Immature natural killer cell (primary cell): ENCODE results near the gene CDKN1C. TPM values are rescaled to one million over a fixed set of nuclear protein-coding genes. Genes with fewer than 3 reads are reported as not detected.

ENCODE experiments used
- DNase-seq, 3 donors: peaks; one replicate each; pipeline ENCODE4 v3.0.0; 2022; ENCODE audit warnings: mixed read lengths in 1 of 3
- H3K27ac Mint-ChIP-seq, 6 donors: one replicate each; pipeline ENCODE4 v1.8.0; 2020; ENCODE audit warnings: mixed read lengths in 6 of 6, mild to moderate bottlenecking in 5 of 6, inconsistent platforms in 4 of 6, moderate library complexity in 3 of 6
- H3K27me3 Mint-ChIP-seq, 3 donors: one replicate each; pipeline ENCODE4 v1.8.0; 2020 to 2021; ENCODE audit warnings: low read depth in 3 of 3, mild to moderate bottlenecking in 3 of 3, mixed read lengths in 3 of 3, moderate library complexity in 3 of 3, inconsistent platforms in 1 of 3
- H3K36me3 Mint-ChIP-seq, 3 donors: one replicate each; pipeline ENCODE4 v1.8.0; 2020; ENCODE audit warnings: mixed read lengths in 3 of 3, inconsistent platforms in 2 of 3, mild to moderate bottlenecking in 2 of 3
- H3K4me1 Mint-ChIP-seq, 2 donors: one replicate each; pipeline ENCODE4 v1.8.0; 2020; ENCODE audit warnings: inconsistent platforms in 2 of 2, mild to moderate bottlenecking in 2 of 2, mixed read lengths in 2 of 2, moderate library complexity in 1 of 2
- H3K4me3 Mint-ChIP-seq, 5 donors: one replicate each; pipeline ENCODE4 v1.8.0; 2020; ENCODE audit warnings: mild to moderate bottlenecking in 5 of 5, mixed read lengths in 5 of 5, inconsistent platforms in 3 of 5, moderate library complexity in 3 of 5
- H3K9me3 Mint-ChIP-seq, 6 donors: one replicate each; pipeline ENCODE4 v1.8.0; 2020; ENCODE audit warnings: mild to moderate bottlenecking in 6 of 6, mixed read lengths in 6 of 6, inconsistent platforms in 4 of 6, moderate library complexity in 3 of 6
- polyA plus RNA-seq, 3 donors: library from polyadenylated mRNA; unstranded; fragments of 300-500 nt; fragmentation: Illumina TruSeq; gene quantifications; one replicate each; pipeline ENCODE4 v1.2.3, GENCODE V29; 2021

The CDKN1C gene
- polyA plus RNA-seq, 3 donors from 2014 or later: 0.24 TPM; not detected in 2

DNA sequence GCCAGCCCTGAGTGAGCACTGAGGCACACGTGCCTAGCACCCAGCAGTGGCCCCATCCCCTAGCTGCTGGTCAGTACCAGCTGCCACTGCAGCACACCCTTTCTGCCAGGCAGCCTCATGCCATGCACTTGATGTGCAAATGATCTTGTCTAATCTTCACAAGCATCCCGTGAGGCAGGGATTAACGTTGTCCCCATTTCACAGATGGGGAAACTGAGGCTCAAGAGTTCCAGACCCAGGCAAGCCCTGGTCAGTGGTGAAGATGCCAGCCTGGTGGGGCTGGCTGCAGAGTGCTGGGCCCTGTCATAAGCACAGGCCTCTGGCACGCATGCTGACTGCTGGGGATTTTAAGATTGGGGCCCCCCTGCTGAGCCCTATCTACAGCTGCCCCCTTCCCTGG lies 8.4 kb upstream of the CDKN1C start:
- H3K9me3 Mint-ChIP-seq: no peaks in the 10 kb centered on the region
- H3K36me3 Mint-ChIP-seq: no peaks in the 10 kb centered on the region
- H3K27me3 Mint-ChIP-seq: peaks cover 3% of the 10 kb centered on the region in 3 donors
- H3K27ac Mint-ChIP-seq: peak overlapping the region in 5 of 6 donors; percentile 37 to 80 (median 72)
- peak overlapping the region in 2 of 5 donors; percentile 18 to 30 for H3K4me3 Mint-ChIP-seq
- DNase-seq: no peak
- peaks cover 38 to 40% of the 10 kb centered on the region in 2 donors for H3K4me1 Mint-ChIP-seq

DNA sequence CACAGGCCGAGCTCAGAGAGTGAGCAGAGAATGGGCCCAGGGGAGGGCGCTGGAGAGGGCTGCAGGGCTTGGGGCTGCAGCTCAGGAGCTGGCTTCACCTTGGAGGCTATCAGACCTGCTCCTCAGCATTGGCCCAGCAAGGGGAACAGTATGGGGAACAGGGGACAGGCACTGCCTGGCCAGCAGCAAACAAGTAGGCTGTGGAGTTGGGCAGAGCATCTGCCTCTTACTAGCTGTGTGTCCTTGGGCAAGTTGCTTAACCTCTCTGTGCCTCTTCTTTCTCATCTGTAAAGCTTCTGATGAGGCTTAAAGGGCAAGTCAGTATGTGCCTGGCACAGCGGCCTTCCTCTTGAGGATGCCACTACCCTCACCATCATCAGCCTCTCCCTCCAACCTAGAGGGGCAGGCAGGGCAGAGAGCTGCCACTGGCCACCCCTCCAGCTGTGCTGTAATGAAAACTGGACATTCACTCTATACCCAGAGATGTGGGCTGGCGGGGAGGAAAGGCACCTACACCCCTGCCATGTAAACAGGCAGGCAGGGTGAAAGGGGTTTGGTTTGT lies 7.5 kb upstream of the CDKN1C start:
- Mint-ChIP-seq H3K4me3 (peak overlapping the region; percentile 79 to 86 (median 83)), H3K27ac (peak overlapping the region; percentile 80 to 92 (median 86)), H3K36me3 (no peaks in the 10 kb centered on the region), H3K9me3 (no peaks in the 10 kb centered on the region), H3K27me3 (peaks cover 0 to 5% (median under 1%) of the 10 kb centered on the region in 3 donors), H3K4me1 (peaks cover 35% of the 10 kb centered on the region in 2 donors)
- DNase-seq: peak; percentile 64 to 71 (median 66)

DNA sequence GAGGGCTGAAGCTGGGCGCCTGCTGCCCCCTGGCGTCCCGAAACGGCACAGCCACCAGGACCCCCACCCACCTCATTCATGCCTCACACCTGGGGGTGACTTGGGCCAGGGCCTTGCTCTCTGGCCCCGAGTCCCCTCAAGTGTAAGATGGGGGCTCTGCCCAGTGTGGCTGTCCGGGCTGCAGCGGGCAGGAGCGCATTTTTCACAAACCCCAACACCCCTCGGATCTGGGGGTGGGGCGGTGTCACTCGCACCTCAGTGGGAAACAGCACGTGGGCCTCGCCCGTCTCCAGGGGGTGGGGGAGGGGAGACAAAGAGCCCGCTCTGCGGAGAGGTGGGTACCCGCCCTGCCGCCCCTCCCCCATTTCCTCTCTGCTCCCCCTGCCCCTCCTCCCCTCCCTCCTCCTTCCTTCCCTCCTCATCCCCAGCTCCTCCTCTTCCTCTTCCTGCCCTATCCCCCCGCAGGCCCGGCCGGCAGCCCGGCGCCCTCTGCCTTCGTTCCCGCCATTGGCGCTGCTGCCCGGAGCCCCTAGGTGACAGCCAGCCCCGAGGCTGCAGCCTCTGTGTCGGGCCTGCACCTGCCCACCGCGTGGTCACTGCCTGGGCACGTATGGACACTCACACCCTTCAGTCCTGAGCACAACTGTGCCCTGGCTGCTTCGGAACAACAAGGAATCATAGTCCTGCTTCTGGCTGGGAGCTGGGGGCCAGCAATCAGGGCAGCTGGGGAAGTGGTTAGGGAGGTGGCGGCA lies 6.8 kb upstream of the CDKN1C start:
- DNase-seq: peak; percentile 46 to 59 (median 50)
- peaks cover 0 to 5% (median 0%) of the 10 kb centered on the region in 3 donors for H3K27me3 Mint-ChIP-seq
- H3K36me3 Mint-ChIP-seq: no peaks in the 10 kb centered on the region
- peaks cover 30 to 32% of the 10 kb centered on the region in 2 donors for H3K4me1 Mint-ChIP-seq
- H3K9me3 Mint-ChIP-seq: no peaks in the 10 kb centered on the region
- H3K4me3 Mint-ChIP-seq: peak overlapping the region; percentile 79 to 86 (median 83)
- peak overlapping the region; percentile 80 to 92 (median 86) for H3K27ac Mint-ChIP-seq

DNA sequence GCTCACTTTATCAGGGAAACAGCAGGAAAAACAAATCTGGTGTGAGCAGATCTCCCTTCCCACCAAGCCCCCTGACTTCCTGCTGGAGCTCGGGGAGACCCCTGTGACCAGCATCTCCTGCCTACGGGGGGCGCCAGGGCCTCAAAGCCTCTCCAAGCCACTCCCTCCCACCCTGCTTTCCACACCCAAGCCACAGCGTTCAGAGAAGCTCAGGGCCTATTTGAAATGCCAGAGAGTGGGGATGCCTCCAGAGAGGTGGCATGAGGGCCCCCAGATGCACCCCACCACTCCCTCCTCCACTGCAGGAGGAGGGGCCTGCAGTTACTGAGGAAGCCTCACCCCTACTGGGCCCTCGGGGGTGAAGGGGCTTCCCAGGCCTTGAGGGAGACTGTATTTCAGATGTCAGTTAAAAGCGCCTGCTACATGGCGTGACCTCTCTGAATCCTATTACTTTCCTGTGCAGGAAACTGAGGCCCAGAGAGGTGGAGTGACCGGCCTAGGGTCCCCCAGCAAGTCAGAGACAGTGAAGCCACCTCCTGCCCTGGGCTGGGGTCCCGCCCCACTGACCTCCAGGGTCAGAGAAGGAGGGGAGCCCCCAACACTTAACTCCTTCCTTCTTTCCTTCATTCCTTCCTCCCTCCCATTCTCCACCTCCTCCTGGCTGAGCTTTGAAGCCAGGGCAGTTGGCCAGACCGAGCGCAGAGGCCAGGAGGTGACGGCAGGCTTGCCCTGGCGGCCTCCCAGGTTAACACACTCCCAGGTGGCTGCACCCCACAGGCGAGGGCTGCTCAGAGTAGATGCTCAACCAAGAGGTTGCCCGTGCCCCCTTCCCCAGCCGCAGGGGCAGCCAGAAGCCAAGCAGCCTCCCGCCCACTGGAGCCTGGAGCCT lies 6.0 kb upstream of the CDKN1C start:
- H3K27me3 Mint-ChIP-seq: peaks cover 0 to 8% (median 3%) of the 10 kb centered on the region in 3 donors
- peaks cover 33 to 39% of the 10 kb centered on the region in 2 donors for H3K4me1 Mint-ChIP-seq
- H3K36me3 Mint-ChIP-seq: no peaks in the 10 kb centered on the region
- H3K27ac Mint-ChIP-seq: peak overlapping the region; percentile 46 to 84 (median 77)
- peak overlapping the region; percentile 54 to 84 (median 70) for H3K4me3 Mint-ChIP-seq
- H3K9me3 Mint-ChIP-seq: no peaks in the 10 kb centered on the region
- DNase-seq: no peak

DNA sequence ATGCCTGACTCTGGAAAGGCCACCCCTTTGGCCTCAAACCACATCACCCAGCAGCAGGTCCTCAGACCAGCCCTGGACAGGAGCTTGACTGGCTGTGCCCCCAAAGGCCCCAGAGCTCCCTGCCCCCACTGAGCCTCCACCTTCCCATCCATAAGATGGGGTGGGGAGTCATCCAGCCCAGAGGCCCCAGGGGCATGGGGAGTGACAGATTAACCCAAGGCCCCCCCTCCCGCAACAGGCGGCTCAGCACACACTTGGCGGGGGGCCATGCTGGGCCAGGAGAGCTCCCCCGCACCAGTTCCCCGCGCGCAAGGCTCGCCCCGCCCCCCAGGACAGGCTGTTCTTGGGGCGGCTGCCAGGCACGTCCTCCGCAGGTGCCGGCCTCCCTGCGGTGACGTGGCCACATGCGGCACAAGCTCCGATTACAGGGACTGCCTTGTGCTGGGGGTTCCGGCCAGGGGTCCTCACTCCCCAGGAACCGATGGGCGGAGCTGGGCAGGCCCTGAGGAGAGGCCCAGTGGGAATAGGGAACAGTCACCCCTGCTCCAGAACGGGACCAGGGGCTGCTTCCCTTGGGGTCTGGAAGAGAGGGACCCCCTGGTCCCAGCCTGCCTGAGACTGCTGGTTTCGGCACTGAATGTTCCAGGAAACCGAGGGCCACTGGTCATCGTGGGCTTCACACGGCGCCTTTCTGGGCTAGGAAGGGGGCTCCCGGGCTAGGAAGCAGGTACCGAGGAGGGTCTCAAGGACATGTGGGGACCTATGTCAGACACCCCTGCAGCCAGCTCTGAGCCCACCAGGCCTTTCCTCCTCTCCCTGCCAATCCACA lies 5.1 kb upstream of the CDKN1C start:
- H3K36me3 Mint-ChIP-seq: no peaks in the 10 kb centered on the region
- H3K4me3 Mint-ChIP-seq: no peak overlapping the region
- H3K4me1 Mint-ChIP-seq: peaks cover 33 to 39% of the 10 kb centered on the region in 2 donors
- peaks cover 0 to 8% (median 3%) of the 10 kb centered on the region in 3 donors for H3K27me3 Mint-ChIP-seq
- peak overlapping the region in 2 of 6 donors; percentile 14 to 46 for H3K27ac Mint-ChIP-seq
- H3K9me3 Mint-ChIP-seq: no peaks in the 10 kb centered on the region
- DNase-seq: no peak

DNA sequence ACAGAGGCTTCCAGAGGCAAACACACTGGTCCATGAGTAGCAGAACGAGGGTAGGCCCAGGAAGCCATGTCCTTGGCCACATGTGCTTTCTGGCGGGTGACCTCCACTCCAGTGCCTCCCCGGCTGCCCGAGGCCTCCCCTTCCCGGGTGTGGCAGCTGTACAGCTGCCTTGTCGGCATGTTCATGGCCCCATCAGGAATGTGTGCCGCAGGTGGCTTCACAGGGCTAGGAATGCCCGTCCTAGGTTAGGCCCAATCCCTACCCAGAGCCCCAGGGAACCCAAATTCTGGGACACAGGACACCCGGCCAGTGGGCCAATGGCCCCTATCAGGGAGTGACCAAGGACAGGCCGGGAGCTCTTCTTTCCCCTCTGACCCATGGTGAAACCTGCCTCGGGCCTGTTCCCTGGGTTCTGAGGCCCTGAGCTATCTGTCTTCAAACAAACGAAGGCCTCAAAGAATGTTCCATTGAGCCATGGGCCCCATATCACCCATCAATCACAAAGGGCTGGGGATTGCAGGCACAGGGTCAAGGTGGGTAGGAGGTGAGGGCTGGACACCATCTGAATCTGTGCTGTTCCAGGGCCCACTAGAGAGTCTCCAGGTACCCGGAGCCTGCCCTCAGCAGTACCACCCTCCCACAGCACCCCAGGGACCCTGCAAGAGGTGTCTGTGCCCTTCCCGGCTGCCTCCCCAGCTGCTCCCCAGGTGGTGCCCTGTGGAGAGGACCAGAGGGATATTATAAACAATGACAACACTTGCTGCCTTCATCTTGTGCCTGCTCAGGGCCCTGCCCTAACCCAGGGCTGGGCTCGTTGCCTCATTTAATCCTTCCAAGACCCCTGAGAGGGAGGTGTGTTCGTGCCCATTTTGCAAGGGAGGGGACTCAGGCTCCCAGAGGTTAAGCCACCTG lies 4.0 kb upstream of the CDKN1C start:
- DNase-seq: no peak
- peak overlapping the region in 2 of 5 donors; percentile 29 to 30 for H3K4me3 Mint-ChIP-seq
- peaks cover 0 to 8% (median 3%) of the 10 kb centered on the region in 3 donors for H3K27me3 Mint-ChIP-seq
- no peak overlapping the region for H3K27ac Mint-ChIP-seq
- no peaks in the 10 kb centered on the region for H3K36me3 Mint-ChIP-seq
- H3K4me1 Mint-ChIP-seq: peaks cover 34 to 39% of the 10 kb centered on the region in 2 donors
- H3K9me3 Mint-ChIP-seq: no peaks in the 10 kb centered on the region

DNA sequence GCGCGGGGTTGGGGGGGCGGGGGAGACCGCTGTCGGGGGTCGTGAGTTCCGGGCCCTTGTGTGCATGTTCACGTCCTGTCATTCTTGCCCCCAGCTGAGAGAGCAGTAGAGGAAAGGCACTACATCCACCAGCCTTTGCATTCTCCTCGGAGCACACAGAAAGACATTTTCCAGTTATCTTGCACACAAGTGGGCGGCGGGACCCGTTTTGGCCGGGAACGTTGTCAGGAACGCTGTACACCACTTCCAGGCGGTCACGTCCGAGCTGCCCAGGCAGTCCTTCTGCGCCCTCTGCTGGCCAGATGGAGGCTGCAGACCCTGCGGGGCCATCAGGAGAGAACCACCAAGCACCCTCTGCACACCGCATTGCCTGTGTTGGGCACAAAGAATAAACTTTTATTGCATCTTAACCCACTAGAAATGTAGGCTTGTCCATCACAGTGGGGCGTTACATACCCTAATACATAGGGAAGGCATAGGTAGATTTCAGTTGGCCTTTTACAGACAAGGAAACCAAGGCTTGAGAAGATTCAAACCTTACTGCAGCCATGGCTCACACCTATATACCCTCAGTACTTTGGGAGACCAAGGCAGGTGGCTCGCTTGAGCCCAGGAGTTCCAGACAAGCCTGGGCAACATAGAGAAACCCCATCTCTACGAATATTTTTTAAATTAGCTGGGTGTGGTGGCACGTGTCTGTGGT lies 2.8 kb upstream of the CDKN1C start:
- H3K9me3 Mint-ChIP-seq: no peaks in the 10 kb centered on the region
- peaks cover 33 to 35% of the 10 kb centered on the region in 2 donors for H3K4me1 Mint-ChIP-seq
- no peak overlapping the region for H3K4me3 Mint-ChIP-seq
- DNase-seq: peak; percentile 80 to 81 (median 81)
- peak overlapping the region in 2 of 6 donors; percentile 57 to 71 for H3K27ac Mint-ChIP-seq
- peaks cover 2 to 8% (median 3%) of the 10 kb centered on the region in 3 donors for H3K27me3 Mint-ChIP-seq
- no peaks in the 10 kb centered on the region for H3K36me3 Mint-ChIP-seq

- H3K4me1 Mint-ChIP-seq: peaks cover 30 to 32% of the 10 kb centered on the region in 2 donors
- H3K9me3 Mint-ChIP-seq: no peaks in the 10 kb centered on the region
- no peaks in the 10 kb centered on the region for H3K36me3 Mint-ChIP-seq
- no peak for DNase-seq
- H3K27me3 Mint-ChIP-seq: peaks cover 8 to 9% (median 9%) of the 10 kb centered on the region in 3 donors
- H3K4me3 Mint-ChIP-seq: peak overlapping the region; percentile 49 to 72 (median 53)
- peak overlapping the region in 2 of 6 donors; percentile 20 to 21 for H3K27ac Mint-ChIP-seq
These were observed 2.1 kb upstream of the CDKN1C start for GRCh38 chr11:2887515-2888195.

DNA sequence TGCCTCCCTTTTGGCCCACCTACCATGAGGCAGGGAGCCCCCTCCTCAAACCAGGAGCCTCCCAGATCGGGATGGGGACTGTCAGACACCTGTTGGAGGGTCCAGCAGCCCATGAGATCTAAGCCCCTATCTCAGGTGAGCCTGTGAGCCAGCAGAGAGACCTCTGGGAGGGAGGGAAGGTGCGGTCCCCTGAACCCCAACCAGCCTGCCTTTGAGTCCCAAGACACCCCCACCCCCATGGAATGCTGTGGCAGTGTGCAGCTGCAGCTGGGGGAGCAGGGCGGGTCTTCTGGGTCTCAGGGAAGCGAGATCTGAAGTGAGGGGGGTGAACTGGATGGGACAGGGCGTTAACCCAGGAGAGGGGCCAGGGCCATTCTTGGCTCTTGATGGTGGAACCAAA lies 1.4 kb upstream of the CDKN1C start:
- no peaks in the 10 kb centered on the region for H3K9me3 Mint-ChIP-seq
- DNase-seq: no peak
- peaks cover 6 to 14% (median 9%) of the 10 kb centered on the region in 3 donors for H3K27me3 Mint-ChIP-seq
- peak overlapping the region in 2 of 6 donors; percentile 21 to 69 for H3K27ac Mint-ChIP-seq
- peak overlapping the region; percentile 51 to 72 (median 63) for H3K4me3 Mint-ChIP-seq
- peaks cover 25 to 29% of the 10 kb centered on the region in 2 donors for H3K4me1 Mint-ChIP-seq
- no peaks in the 10 kb centered on the region for H3K36me3 Mint-ChIP-seq

DNA sequence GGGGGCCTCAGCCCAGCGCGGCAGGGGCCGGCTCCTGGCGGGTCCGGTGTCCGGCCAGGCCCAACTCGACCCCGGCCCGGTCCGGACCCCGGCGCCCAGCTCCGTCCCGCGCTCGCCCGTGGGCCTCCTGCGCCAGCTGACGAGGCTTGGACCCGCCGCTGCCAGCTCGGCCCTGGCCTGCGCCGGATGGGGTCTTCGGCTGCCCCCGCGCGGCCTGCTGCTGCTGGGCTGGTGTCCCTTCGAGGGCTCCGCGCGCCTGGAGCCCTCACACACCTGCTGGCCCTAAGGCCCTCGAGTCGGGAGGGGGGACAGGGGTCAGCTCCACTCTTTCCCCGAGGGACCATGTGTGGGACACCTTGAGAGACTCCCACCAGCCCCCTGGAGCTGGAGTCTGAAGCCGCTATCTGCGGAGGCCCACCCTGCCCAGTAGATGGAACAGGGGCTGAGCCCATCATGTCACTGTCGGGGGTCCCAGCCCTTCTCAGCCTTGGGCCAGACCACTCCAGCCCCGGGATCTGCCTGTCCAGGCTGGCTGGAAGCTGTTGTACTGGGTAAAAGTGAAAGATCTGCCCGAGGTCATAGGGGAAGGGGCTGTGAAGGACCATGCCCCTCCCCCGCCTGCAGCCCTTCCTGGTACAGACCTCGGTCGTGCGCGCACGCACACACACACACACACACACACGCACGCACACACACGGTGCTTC lies 768 bp upstream of the CDKN1C start:
- no peaks in the 10 kb centered on the region for H3K9me3 Mint-ChIP-seq
- no peaks in the 10 kb centered on the region for H3K36me3 Mint-ChIP-seq
- H3K4me1 Mint-ChIP-seq: peaks cover 20 to 23% of the 10 kb centered on the region in 2 donors
- peaks cover 6 to 14% (median 9%) of the 10 kb centered on the region in 3 donors for H3K27me3 Mint-ChIP-seq
- DNase-seq: no peak
- peak overlapping the region in 2 of 6 donors; percentile 11 to 69 for H3K27ac Mint-ChIP-seq
- H3K4me3 Mint-ChIP-seq: peak overlapping the region; percentile 28 to 72 (median 63)
